IMR-90 (cell line): Measurements from ENCODE around the gene RAB8B. TPM values are rescaled to one million over a fixed set of nuclear protein-coding genes. Genes with fewer than 3 reads are reported as not detected.

Experiments used
- ATAC-seq: fragments of 200-7000 bp; cut with Tn5 transposase; 2 replicates; pipeline ENCODE4 v1.9.1; 2020; ENCODE audit warnings: low read depth, mild to moderate bottlenecking, moderate library complexity
- BruUV-seq: library from RNA; stranded (reverse); fragments of 400-500 nt; replicated peaks from 2 replicates; lab custom pipeline; 2021; lab: Mats Ljungman, UMichigan
- CTCF ChIA-PET: fragments of 300-600 bp; formaldehyde crosslinking; extraction: SDS; loops from one replicate; lab custom pipeline; 2021; ENCODE audit warnings: antibody characterized with exemption; lab: Yijun Ruan, JAX
- POLR2A ChIA-PET: fragments of 300-600 bp; sonication (Branson Sonifier 250); formaldehyde crosslinking; loops from one replicate; lab custom pipeline; 2022; ENCODE audit warnings: antibody characterized with exemption; ENCODE audit not compliant: unreplicated experiment; lab: Charles Lee
- DNase-seq: peaks from one replicate; pipeline ENCODE4 v3.0.0; 2013
- H2AFZ ChIP-seq: replicated peaks from 2 replicates; pipeline ENCODE3; 2013; ENCODE audit warnings: low read length, mild to moderate bottlenecking; ENCODE audit not compliant: poor library complexity
- H2AK5ac ChIP-seq: 2 replicates; pipeline ENCODE4 v1.6.1; 2013; ENCODE audit warnings: low read depth, low read length, inconsistent platforms
- H2AK9ac ChIP-seq: replicated peaks from 2 replicates; pipeline ENCODE3; 2013; ENCODE audit warnings: mild to moderate bottlenecking, low read depth, low read length, moderate library complexity; ENCODE audit not compliant: poor library complexity
- H2BK120ac ChIP-seq: 2 replicates; pipeline ENCODE4 v1.6.1; 2013; ENCODE audit warnings: low read depth, low read length, inconsistent platforms
- H2BK15ac ChIP-seq: 3 replicates; pipeline ENCODE4 v1.6.1; 2013; ENCODE audit warnings: low read depth, low read length, inconsistent platforms
- H2BK20ac ChIP-seq: 2 replicates; pipeline ENCODE4 v1.6.1; 2013; ENCODE audit warnings: low read depth, mild to moderate bottlenecking, inconsistent platforms, low read length, moderate library complexity
- H2BK5ac ChIP-seq: 2 replicates; pipeline ENCODE4 v1.6.1; 2013; ENCODE audit warnings: mild to moderate bottlenecking, low read depth, low read length, inconsistent platforms; ENCODE audit not compliant: poor library complexity, severe bottlenecking
- H3K14ac ChIP-seq: replicated peaks from 2 replicates; pipeline ENCODE4 v1.6.1; 2013; ENCODE audit warnings: low read depth, low read length, inconsistent platforms
- H3K18ac ChIP-seq: 2 replicates; pipeline ENCODE4 v1.6.1; 2013; ENCODE audit warnings: low read depth, low read length, control low read depth
- H3K23ac ChIP-seq: 2 replicates; pipeline ENCODE4 v1.6.1; 2013; ENCODE audit warnings: low read depth, low read length, inconsistent platforms
- H3K27ac ChIP-seq: 2 replicates; pipeline ENCODE4 v1.5.1; 2013; ENCODE audit warnings: mild to moderate bottlenecking, control low read depth, low read length; ENCODE audit not compliant: insufficient read depth
- H3K27me3 ChIP-seq: 2 replicates; pipeline ENCODE4 v1.6.1; 2013; ENCODE audit warnings: low read length; ENCODE audit not compliant: control insufficient read depth, insufficient read depth
- H3K36me3 ChIP-seq: 2 replicates; pipeline ENCODE4 v1.6.1; 2013; ENCODE audit warnings: low read length, mixed read lengths; ENCODE audit not compliant: control insufficient read depth, insufficient read depth
- H3K4ac ChIP-seq: 2 replicates; pipeline ENCODE4 v1.6.1; 2013; ENCODE audit warnings: low read depth, low read length, inconsistent platforms
- H3K4me1 ChIP-seq: 2 replicates; pipeline ENCODE4 v1.6.1; 2013; ENCODE audit warnings: low read length, mixed read lengths; ENCODE audit not compliant: control insufficient read depth, insufficient read depth
- H3K4me2 ChIP-seq: 2 replicates; pipeline ENCODE4 v1.6.1; 2013; ENCODE audit warnings: low read depth, mild to moderate bottlenecking, control low read depth, low read length, moderate library complexity
- H3K4me3 ChIP-seq: 2 replicates; pipeline ENCODE4 v1.5.1; 2013; ENCODE audit warnings: low read depth, mild to moderate bottlenecking, control low read depth, low read length, moderate library complexity; ENCODE audit not compliant: insufficient read depth
- H3K56ac ChIP-seq: 2 replicates; pipeline ENCODE4 v1.6.1; 2013; ENCODE audit warnings: low read length, inconsistent platforms; ENCODE audit not compliant: insufficient read depth; ENCODE audit errors: extremely low read depth
- H3K79me1 ChIP-seq, 2 experiments: 2 replicates each; pipeline ENCODE4 v1.6.1; 2013; ENCODE audit warnings: low read length in 2 of 2, inconsistent platforms in 1 of 2, low read depth in 1 of 2
- H3K9ac ChIP-seq: 2 replicates; pipeline ENCODE4 v1.6.1; 2013; ENCODE audit warnings: low read depth, low read length, control low read depth
- H3K9me1 ChIP-seq: 2 replicates; pipeline ENCODE4 v1.6.1; 2013; ENCODE audit warnings: low read length, inconsistent platforms; ENCODE audit not compliant: insufficient read depth
- H3K9me3 ChIP-seq: 2 replicates; pipeline ENCODE4 v1.6.1; 2013; ENCODE audit warnings: low read length; ENCODE audit not compliant: control insufficient read depth, insufficient read depth
- H4K20me1 ChIP-seq: 2 replicates; pipeline ENCODE4 v1.6.1; 2013; ENCODE audit warnings: low read length, inconsistent platforms; ENCODE audit not compliant: insufficient read depth
- H4K5ac ChIP-seq: 2 replicates; pipeline ENCODE4 v1.6.1; 2013; ENCODE audit warnings: mild to moderate bottlenecking, low read depth, low read length, control low read depth
- H4K8ac ChIP-seq, 2 experiments: 2 replicates each; pipeline ENCODE4 v1.6.1; 2013; ENCODE audit warnings: low read depth in 2 of 2, low read length in 2 of 2, control low read depth in 1 of 2, inconsistent platforms in 1 of 2
- H4K91ac ChIP-seq: 2 replicates; pipeline ENCODE4 v1.6.1; 2013; ENCODE audit warnings: low read depth, low read length, inconsistent platforms; ENCODE audit not compliant: insufficient read depth
- BHLHE40 ChIP-seq: fragments of 150-350 bp; IDR thresholded peaks from 2 replicates; pipeline ENCODE4 v1.6.1; 2016; ENCODE audit warnings: mild to moderate bottlenecking, low read depth, low read length
- CEBPB ChIP-seq: IDR thresholded peaks from 2 replicates; pipeline ENCODE4 v1.6.1; 2012; ENCODE audit warnings: low read depth, low read length, improper control_type of control experiment
- CHD1 ChIP-seq: IDR thresholded peaks from 2 replicates; pipeline ENCODE4 v1.6.1; 2012; ENCODE audit warnings: low read depth, low read length, improper control_type of control experiment
- CTCF ChIP-seq: conservative IDR thresholded peaks from 2 replicates; pipeline ENCODE4 v1.5.1; 2012; ENCODE audit warnings: mild to moderate bottlenecking, low read depth, low read length, improper control_type of control experiment
- ELK1 ChIP-seq: fragments of 150-350 bp; IDR thresholded peaks from 2 replicates; pipeline ENCODE4 v1.6.1; 2016; ENCODE audit warnings: low read depth, mild to moderate bottlenecking, low read length, moderate library complexity, borderline replicate concordance
- FOS ChIP-seq: fragments of 150-350 bp; IDR thresholded peaks from 2 replicates; pipeline ENCODE4 v1.6.1; 2016; ENCODE audit warnings: low read depth, low read length
- MAFK ChIP-seq: IDR thresholded peaks from 2 replicates; pipeline ENCODE4 v1.6.1; 2012; ENCODE audit warnings: low read depth, low read length, improper control_type of control experiment
- MAZ ChIP-seq: IDR thresholded peaks from 2 replicates; pipeline ENCODE4 v1.6.1; 2012; ENCODE audit warnings: low read depth, mild to moderate bottlenecking, low read length, improper control_type of control experiment, moderate library complexity, borderline replicate concordance
- MXI1 ChIP-seq: IDR thresholded peaks from 2 replicates; pipeline ENCODE4 v1.6.1; 2012; ENCODE audit warnings: low read depth, mild to moderate bottlenecking, low read length, moderate library complexity, borderline replicate concordance
- NFE2L2 ChIP-seq: fragments of 150-350 bp; IDR thresholded peaks from 2 replicates; pipeline ENCODE4 v1.6.1; 2016; ENCODE audit warnings: low read depth, mild to moderate bottlenecking, low read length
- POLR2A ChIP-seq: IDR thresholded peaks from 2 replicates; pipeline ENCODE4 v1.6.1; 2012; ENCODE audit warnings: mild to moderate bottlenecking, low read depth, low read length
- RAD21 ChIP-seq: IDR thresholded peaks from 2 replicates; pipeline ENCODE4 v1.6.1; 2012; ENCODE audit warnings: low read length, improper control_type of control experiment
- RCOR1 ChIP-seq: IDR thresholded peaks from 2 replicates; pipeline ENCODE4 v1.6.1; 2012; ENCODE audit warnings: mild to moderate bottlenecking, low read length, improper control_type of control experiment; ENCODE audit not compliant: insufficient replicate concordance
- RFX5 ChIP-seq: IDR thresholded peaks from 2 replicates; pipeline ENCODE4 v1.8.0; 2012; ENCODE audit warnings: low read depth, mild to moderate bottlenecking, low read length, moderate library complexity
- SMC3 ChIP-seq: fragments of 150-350 bp; IDR thresholded peaks from 2 replicates; pipeline ENCODE4 v1.6.1; 2016; ENCODE audit warnings: low read depth, mild to moderate bottlenecking, antibody characterized with exemption, low read length, moderate library complexity
- WGBS, 2 experiments: methylation state at CpG; one replicate each; pipeline versions ENCODE4 v1.1.5 to v1.1.7; 2013; ENCODE audit warnings: missing lambda C conversion rate in 2 of 2; ENCODE audit not compliant: insufficient read length in 1 of 2; ENCODE audit errors: extremely low coverage in 2 of 2; 5-methylcytosine and 5-hydroxymethylcytosine counted together
- dilution Hi-C: fragments of 300-500 bp; cut with HindIII; formaldehyde crosslinking; loops from one replicate; pipeline ENCODE4 v1.14.3; 2018; ENCODE audit warnings: low sequenced_read_pairs; ENCODE audit not compliant: unreplicated experiment
- in situ Hi-C: fragments of 300-500 bp; cut with MboI; formaldehyde crosslinking; loops from 3 replicates; pipeline ENCODE4 v1.14.3; 2019; ENCODE audit warnings: low sequenced_read_pairs, inconsistent platforms, mixed read lengths
- intact Hi-C: fragments of 100-400 bp; cut with micrococcal nuclease; formaldehyde crosslinking; loops from 2 replicates; pipeline ENCODE4 v1.10.0; 2022
- polyA plus RNA-seq, 3 experiments: library from polyadenylated mRNA; depleted of rRNA; stranded (reverse); fragments of >200 nt; gene quantifications; 2 replicates each; pipeline ENCODE4 v1.2.3, GENCODE V29; 2012; ENCODE audit warnings: low replicate concordance in 1 of 3
- total RNA-seq: library from RNA; depleted of rRNA; stranded (reverse); fragments of >200 nt; gene quantifications from 2 replicates; pipeline ENCODE4 v1.2.3, GENCODE V29; 2012
- TF ChIP-seq, protein P1 (sequence below): fragments of 150-350 bp; IDR thresholded peaks from 2 replicates; pipeline ENCODE4 v1.6.1; 2017; ENCODE audit warnings: mild to moderate bottlenecking, antibody characterized with exemption, low read length, low read depth

Gene RAB8B
- total and polyA plus RNA-seq, 2 of the 4 experiments (the other 2 are of a cell fraction): 19.4 to 29.4 TPM

DNA sequence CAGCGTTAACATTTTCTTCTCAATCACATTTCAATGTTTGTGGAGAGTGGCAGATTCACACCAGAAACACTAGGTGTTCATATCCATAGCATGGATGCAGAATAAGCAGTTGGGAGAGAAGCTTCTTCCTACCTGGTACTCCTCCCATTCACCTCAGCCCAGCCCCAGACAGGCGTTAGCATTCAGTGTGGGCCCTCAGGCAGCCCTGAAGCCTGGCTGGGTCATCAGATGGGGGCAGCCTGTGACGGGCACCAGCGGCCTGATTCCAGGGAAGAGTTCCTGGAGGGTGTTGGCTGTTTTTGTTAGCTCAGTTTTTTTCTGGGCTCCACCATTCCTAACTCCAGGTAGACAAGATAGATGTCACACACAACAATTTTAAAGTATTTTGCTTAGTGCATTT lies 119.1 kb downstream of the RAB8B start:
- H2BK120ac ChIP-seq: no peak overlapping the region
- H3K4me2 ChIP-seq: no peak overlapping the region
- no peak for DNase-seq
- no peak overlapping the region for H3K9ac ChIP-seq
- dilution Hi-C loops: no loop called here
- in situ Hi-C loops: no loop called here
- no peak overlapping the region for H2BK15ac ChIP-seq
- H3K14ac ChIP-seq: no peak overlapping the region
- no peak overlapping the region for H2BK20ac ChIP-seq
- ChIA-PET CTCF (no interaction called here), POLR2A (no interaction called here)
- no CpG with 5 or more reads among the region's 4 CpGs for WGBS, 2 experiments
- H2BK5ac ChIP-seq: no peak overlapping the region
- H3K18ac ChIP-seq: no peak overlapping the region
- H3K4me1 ChIP-seq: peaks cover 2% of the 10 kb centered on the region; the same call in 1 of the 2 replicates
- intact Hi-C loops: no loop called here
- TF ChIP-seq FOS (no peak), RAD21 (no peak), MAFK (no peak), SMC3 (no peak), CTCF (no peak), ELK1 (no peak), MAZ (no peak), BHLHE40 (no peak), MXI1 (no peak), CEBPB (no peak), NFE2L2 (no peak), RFX5 (no peak), RCOR1 (no peak), CHD1 (no peak), POLR2A (no peak)
- TF ChIP-seq, protein P1, sequence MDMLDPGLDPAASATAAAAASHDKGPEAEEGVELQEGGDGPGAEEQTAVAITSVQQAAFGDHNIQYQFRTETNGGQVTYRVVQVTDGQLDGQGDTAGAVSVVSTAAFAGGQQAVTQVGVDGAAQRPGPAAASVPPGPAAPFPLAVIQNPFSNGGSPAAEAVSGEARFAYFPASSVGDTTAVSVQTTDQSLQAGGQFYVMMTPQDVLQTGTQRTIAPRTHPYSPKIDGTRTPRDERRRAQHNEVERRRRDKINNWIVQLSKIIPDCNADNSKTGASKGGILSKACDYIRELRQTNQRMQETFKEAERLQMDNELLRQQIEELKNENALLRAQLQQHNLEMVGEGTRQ: no peak
- H3K79me1 ChIP-seq: 0 out of 4 replicates have a peak, but pooled peaks cover 0 to under 1% of the 10 kb centered on the region in 2 experiments
- H3K4me3 ChIP-seq: no peak overlapping the region
- no peaks in the 10 kb centered on the region for H3K9me3 ChIP-seq
- no peak overlapping the region for H2AK5ac ChIP-seq
- H3K27ac ChIP-seq: no peak overlapping the region
- H4K20me1 ChIP-seq: no peaks in the 10 kb centered on the region
- H3K27me3 ChIP-seq: no peaks in the 10 kb centered on the region
- no peak overlapping the region for H4K8ac ChIP-seq
- no peak overlapping the region for H2AFZ ChIP-seq
- H4K5ac ChIP-seq: no peak overlapping the region
- ATAC-seq: no peak
- H3K23ac ChIP-seq: no peak overlapping the region
- no TSS peak for BruUV-seq
- no peak overlapping the region for H3K4ac ChIP-seq
- no peak overlapping the region for H3K56ac ChIP-seq
- 0 out of 2 replicates have a peak, but pooled peaks cover 4% of the 10 kb centered on the region for H3K9me1 ChIP-seq
- H3K36me3 ChIP-seq: peaks cover 15% of the 10 kb centered on the region
- no peak overlapping the region for H4K91ac ChIP-seq
- no peak overlapping the region for H2AK9ac ChIP-seq
